Measurements from ENCODE around the gene INTS6L.

INTS6L gene

DNA sequence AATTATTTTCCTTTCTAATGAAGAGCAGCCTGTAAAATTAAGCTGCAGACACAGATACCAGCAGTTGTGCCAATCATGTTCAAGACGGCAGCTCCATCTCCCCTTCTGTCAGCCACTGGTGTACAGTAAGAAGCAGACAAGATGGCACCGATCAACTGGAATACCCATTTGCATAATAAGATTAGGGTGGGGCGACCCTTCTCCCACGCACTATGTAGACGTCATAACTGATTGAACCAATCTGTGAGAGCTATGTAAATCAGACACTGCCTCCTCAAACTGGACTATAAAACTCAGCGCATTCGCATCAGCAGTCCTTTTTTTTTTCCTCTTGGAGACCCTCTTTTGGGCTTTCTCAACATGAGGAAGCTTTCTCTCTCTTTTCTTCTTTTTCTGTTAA is 40.4 kb upstream of the INTS6L start:
- H3K4me2 ChIP-seq (ENCODE audit: low read depth, low read length, poor library complexity, severe bottlenecking): no peak overlapping the region
- H3K4me3 ChIP-seq (ENCODE audit: low read length, poor library complexity, severe bottlenecking): no peak overlapping the region
- H3K79me2 ChIP-seq (ENCODE audit: insufficient read depth, low read length): no peaks in the 10 kb centered on the region
- no peak for TF ChIP-seq EZH2phosphoT487 (IDR thresholded peaks at IDR 0.05; ENCODE audit: borderline replicate concordance)
- TF ChIP-seq, protein P1, sequence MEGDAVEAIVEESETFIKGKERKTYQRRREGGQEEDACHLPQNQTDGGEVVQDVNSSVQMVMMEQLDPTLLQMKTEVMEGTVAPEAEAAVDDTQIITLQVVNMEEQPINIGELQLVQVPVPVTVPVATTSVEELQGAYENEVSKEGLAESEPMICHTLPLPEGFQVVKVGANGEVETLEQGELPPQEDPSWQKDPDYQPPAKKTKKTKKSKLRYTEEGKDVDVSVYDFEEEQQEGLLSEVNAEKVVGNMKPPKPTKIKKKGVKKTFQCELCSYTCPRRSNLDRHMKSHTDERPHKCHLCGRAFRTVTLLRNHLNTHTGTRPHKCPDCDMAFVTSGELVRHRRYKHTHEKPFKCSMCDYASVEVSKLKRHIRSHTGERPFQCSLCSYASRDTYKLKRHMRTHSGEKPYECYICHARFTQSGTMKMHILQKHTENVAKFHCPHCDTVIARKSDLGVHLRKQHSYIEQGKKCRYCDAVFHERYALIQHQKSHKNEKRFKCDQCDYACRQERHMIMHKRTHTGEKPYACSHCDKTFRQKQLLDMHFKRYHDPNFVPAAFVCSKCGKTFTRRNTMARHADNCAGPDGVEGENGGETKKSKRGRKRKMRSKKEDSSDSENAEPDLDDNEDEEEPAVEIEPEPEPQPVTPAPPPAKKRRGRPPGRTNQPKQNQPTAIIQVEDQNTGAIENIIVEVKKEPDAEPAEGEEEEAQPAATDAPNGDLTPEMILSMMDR (conservative IDR thresholded peaks at IDR 0.05; ENCODE audit: low read length): no peak
- no peak overlapping the region for H3K9ac ChIP-seq (ENCODE audit: low read depth, low read length, poor library complexity, severe bottlenecking)
- no peaks in the 10 kb centered on the region for H3K9me3 ChIP-seq (ENCODE audit: insufficient read depth, low read depth, low read length)
- H3K27me3 ChIP-seq (ENCODE audit: insufficient read depth, low read length, poor library complexity, severe bottlenecking): no peaks in the 10 kb centered on the region
- no peaks in the 10 kb centered on the region for H4K20me1 ChIP-seq (ENCODE audit: insufficient read depth, low read length, poor library complexity, severe bottlenecking)
- H3K9me2 ChIP-seq (replicated peaks; ENCODE audit: low read depth, low read length): no peaks in the 10 kb centered on the region
- H2AFZ ChIP-seq (ENCODE audit: low read length): no peak overlapping the region
- H3F3A ChIP-seq (ENCODE audit: low read depth): no peaks in the 10 kb centered on the region
- no peaks in the 10 kb centered on the region for H3K36me3 ChIP-seq (ENCODE audit: insufficient read depth, low read length)
- H3K4me1 ChIP-seq (ENCODE audit: insufficient read depth, low read length, poor library complexity, severe bottlenecking): no peaks in the 10 kb centered on the region

- TF ChIP-seq, protein P1 (conservative IDR thresholded peaks at IDR 0.05; ENCODE audit: low read length): no peak
- TF ChIP-seq EZH2phosphoT487 (IDR thresholded peaks at IDR 0.05; ENCODE audit: borderline replicate concordance): no peak
- no peaks in the 10 kb centered on the region for H3K27me3 ChIP-seq (ENCODE audit: insufficient read depth, low read length, poor library complexity, severe bottlenecking)
- H3K4me3 ChIP-seq (ENCODE audit: low read length, poor library complexity, severe bottlenecking): no peak overlapping the region
Observed at GRCh38 chrX:135481696-135482179, 38.7 kb upstream of the INTS6L start.

DNA sequence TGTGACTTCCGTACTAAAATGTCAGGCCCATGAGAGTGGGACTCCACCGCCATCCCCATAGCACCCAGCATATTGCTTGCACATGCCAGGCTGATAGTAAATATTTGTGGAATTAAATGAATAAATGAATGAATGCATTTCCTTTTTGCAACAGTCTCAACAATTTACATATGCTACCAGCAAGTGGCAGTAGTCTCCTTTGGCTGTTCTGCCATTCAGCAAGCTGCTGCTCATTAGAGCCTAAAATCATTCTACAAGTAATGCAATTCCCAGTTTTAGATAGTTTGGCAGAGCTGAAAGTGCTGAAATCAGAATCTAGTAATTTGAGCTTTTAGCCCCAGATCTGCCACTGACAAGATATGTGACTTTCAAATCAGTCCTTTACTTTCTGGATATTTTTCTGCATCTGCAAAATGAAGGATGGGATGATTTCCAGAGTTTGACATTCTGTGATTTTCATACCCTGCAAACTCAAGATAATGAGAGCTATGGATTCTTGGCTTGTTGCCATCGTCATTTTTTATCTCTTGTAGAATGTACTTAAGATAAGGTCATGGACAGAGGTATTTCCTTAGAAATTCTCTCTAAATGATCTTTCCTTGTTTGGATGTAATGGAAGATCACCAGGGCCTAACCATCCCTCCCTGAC is 35.7 kb upstream of the INTS6L start:
- H3K4me3 ChIP-seq (ENCODE audit: low read length, poor library complexity, severe bottlenecking): no peak overlapping the region
- H3K79me2 ChIP-seq (ENCODE audit: insufficient read depth, low read length): no peaks in the 10 kb centered on the region
- no peaks in the 10 kb centered on the region for H3K9me2 ChIP-seq (replicated peaks; ENCODE audit: low read depth, low read length)
- no peak overlapping the region for H3K9ac ChIP-seq (ENCODE audit: low read depth, low read length, poor library complexity, severe bottlenecking)
- H2AFZ ChIP-seq (ENCODE audit: low read length): no peak overlapping the region
- TF ChIP-seq EZH2phosphoT487 (IDR thresholded peaks at IDR 0.05; ENCODE audit: borderline replicate concordance): no peak
- TF ChIP-seq, protein P1 (conservative IDR thresholded peaks at IDR 0.05; ENCODE audit: low read length): peak; percentile 64
- no peak overlapping the region for H3K4me2 ChIP-seq (ENCODE audit: low read depth, low read length, poor library complexity, severe bottlenecking)
- no peaks in the 10 kb centered on the region for H3F3A ChIP-seq (ENCODE audit: low read depth)
- no peaks in the 10 kb centered on the region for H4K20me1 ChIP-seq (ENCODE audit: insufficient read depth, low read length, poor library complexity, severe bottlenecking)
- no peaks in the 10 kb centered on the region for H3K4me1 ChIP-seq (ENCODE audit: insufficient read depth, low read length, poor library complexity, severe bottlenecking)
- H3K36me3 ChIP-seq (ENCODE audit: insufficient read depth, low read length): no peaks in the 10 kb centered on the region
- no peaks in the 10 kb centered on the region for H3K27me3 ChIP-seq (ENCODE audit: insufficient read depth, low read length, poor library complexity, severe bottlenecking)
- no peaks in the 10 kb centered on the region for H3K9me3 ChIP-seq (ENCODE audit: insufficient read depth, low read depth, low read length)

More at GRCh38 chrX:135481696-135482179, 38.7 kb upstream of the INTS6L start:
- Histone ChIP-seq H3K9me3 (ENCODE audit: insufficient read depth, low read depth, low read length) (no peaks in the 10 kb centered on the region), H4K20me1 (ENCODE audit: insufficient read depth, low read length, poor library complexity, severe bottlenecking) (no peaks in the 10 kb centered on the region), H2AFZ (ENCODE audit: low read length) (no peak overlapping the region), H3K79me2 (ENCODE audit: insufficient read depth, low read length) (no peaks in the 10 kb centered on the region), H3K36me3 (ENCODE audit: insufficient read depth, low read length) (no peaks in the 10 kb centered on the region), H3K9me2 (replicated peaks; ENCODE audit: low read depth, low read length) (no peaks in the 10 kb centered on the region), H3K4me2 (ENCODE audit: low read depth, low read length, poor library complexity, severe bottlenecking) (no peak overlapping the region), H3K4me1 (ENCODE audit: insufficient read depth, low read length, poor library complexity, severe bottlenecking) (no peaks in the 10 kb centered on the region), H3F3A (ENCODE audit: low read depth) (no peaks in the 10 kb centered on the region), H3K9ac (ENCODE audit: low read depth, low read length, poor library complexity, severe bottlenecking) (no peak overlapping the region)
